Activated naive CD8-positive, alpha-beta T cell (primary cell): Measurements from ENCODE around the gene SULT1C2.

Experiments used
- H3K27ac Mint-ChIP-seq: one replicate; pipeline ENCODE4 v1.8.0; 2021; ENCODE audit warnings: mixed read lengths
- H3K27me3 Mint-ChIP-seq: one replicate; pipeline ENCODE4 v1.8.0; 2021; ENCODE audit warnings: mixed read lengths
- H3K36me3 Mint-ChIP-seq: one replicate; pipeline ENCODE4 v1.8.0; 2021; ENCODE audit warnings: mixed read lengths
- H3K4me1 Mint-ChIP-seq: one replicate; pipeline ENCODE4 v1.8.0; 2021; ENCODE audit warnings: low read depth, mixed read lengths
- H3K4me3 Mint-ChIP-seq: one replicate; pipeline ENCODE4 v1.8.0; 2021; ENCODE audit warnings: mild to moderate bottlenecking, mixed read lengths
- H3K9me3 Mint-ChIP-seq: one replicate; pipeline ENCODE4 v1.8.0; 2021; ENCODE audit warnings: low read depth, mixed read lengths

SULT1C2 gene

DNA sequence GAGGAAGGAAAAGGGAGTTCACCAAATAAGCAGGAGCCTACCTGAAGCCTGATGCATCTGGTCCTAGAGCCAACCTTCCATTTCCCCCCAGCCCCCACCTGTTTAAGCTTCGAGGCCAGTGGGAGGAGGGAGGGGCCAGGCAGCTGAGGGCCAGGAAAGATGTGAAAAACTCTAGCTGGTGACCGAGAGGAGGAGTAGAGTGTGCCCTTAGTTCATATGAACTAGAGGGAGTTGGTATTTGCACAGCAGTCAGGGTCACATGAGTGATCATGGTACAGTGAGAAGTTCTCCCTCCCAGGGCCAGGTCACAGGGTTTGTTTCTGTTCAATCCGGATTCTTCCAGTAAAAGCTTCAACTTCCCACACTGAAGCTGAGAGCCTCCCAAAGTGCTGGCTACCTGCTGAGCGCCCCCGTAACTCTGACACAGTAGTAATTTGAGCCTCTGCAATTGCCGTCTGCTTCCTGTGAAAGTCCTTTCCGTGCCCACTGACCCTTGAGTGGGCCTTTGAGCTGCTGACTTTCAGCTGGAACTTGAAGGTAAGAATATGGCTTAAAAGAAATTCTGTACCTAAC lies at the start of gene SULT1C2:
Gene SULT1C2, plus strand, starts transcription at position 362 of the 573 bp plus-strand sequence. CDS start 4,773 bp downstream, outside the sequence.
- Mint-ChIP-seq H3K9me3 (peaks cover 14% of the 10 kb centered on the region), H3K4me3 (no peak within 1 kb of the TSS), H3K27me3 (peaks cover 12% of the 10 kb centered on the region), H3K27ac (no peak within 1 kb of the TSS), H3K36me3 (no peaks in the 10 kb centered on the region), H3K4me1 (no peaks in the 10 kb centered on the region)

DNA sequence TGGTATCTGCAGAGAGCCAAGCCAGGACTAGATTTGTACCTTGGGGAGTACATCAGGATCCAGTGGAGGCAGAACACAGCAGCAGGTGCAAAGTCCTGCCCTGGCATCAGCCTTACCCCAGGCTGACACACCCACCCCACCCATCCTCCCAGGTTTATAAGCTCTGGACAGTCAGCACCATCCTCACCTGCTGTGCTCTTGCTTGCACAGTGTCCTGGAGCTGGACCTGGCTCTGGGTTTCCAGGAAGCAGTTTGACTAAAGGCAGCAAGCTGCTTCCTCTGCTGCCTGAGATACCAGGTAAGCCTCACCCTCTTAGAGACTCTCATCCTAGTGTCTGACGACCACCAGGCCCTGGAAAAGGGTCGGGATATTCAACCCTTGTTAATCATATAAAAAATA lies 48.9 kb upstream of the SULT1C2 start, which contains the start of gene SULT1C3:
Gene SULT1C3, plus strand, starts transcription at position 183 of the 400 bp plus-strand sequence. CDS start 7,227 bp downstream, outside the sequence.
- Mint-ChIP-seq H3K4me1 (no peaks in the 10 kb centered on the region), H3K4me3 (no peak within 1 kb of the TSS), H3K27me3 (peaks cover 5% of the 10 kb centered on the region), H3K36me3 (peaks cover 2% of the 10 kb centered on the region), H3K27ac (no peak within 1 kb of the TSS), H3K9me3 (peaks cover 10% of the 10 kb centered on the region)

DNA sequence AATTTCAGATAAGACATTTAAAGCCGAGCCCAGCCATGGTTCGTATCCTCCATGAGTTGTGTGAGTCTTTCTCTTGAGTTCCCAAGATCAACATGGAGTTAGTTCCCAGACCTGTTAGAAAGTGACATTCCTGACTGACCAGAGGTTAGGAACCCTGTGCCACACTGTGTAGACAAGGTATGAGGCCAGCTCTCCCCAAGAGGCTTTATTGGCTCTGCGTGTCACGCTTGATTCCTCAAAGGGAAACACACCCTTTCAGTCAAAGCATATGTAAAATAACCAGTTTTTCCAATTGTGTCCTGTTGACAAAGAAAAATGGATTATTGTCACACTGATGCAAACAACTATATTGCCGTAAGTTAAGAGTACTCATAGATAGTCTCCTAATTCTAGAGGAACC lies 47.7 kb upstream of the SULT1C2 start:
- Mint-ChIP-seq H3K36me3 (peaks cover 2% of the 10 kb centered on the region), H3K27ac (no peak overlapping the region), H3K9me3 (peaks cover 6% of the 10 kb centered on the region), H3K27me3 (peaks cover 9% of the 10 kb centered on the region), H3K4me1 (no peaks in the 10 kb centered on the region), H3K4me3 (no peak overlapping the region)

DNA sequence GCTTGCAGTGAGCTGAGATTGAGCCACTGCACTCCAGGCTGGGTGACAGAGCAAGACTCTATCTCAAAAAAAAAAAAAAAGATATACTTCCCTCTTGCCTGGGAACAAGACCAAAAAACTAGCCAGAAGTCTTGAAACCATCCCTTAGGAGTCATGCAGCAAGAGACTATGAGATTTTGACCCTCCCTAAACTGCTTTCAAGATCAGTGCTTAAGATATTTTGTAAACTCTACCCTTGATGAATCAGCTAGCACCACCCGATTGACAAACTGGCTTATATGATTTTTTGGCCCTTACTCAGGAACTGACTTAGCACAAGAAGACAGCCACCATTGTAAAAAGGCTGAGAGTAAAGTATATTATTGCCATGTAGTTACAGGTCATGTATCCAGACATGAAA lies 45.1 kb upstream of the SULT1C2 start:
- Mint-ChIP-seq H3K27ac (no peak overlapping the region), H3K4me1 (no peaks in the 10 kb centered on the region), H3K36me3 (no peaks in the 10 kb centered on the region)

DNA sequence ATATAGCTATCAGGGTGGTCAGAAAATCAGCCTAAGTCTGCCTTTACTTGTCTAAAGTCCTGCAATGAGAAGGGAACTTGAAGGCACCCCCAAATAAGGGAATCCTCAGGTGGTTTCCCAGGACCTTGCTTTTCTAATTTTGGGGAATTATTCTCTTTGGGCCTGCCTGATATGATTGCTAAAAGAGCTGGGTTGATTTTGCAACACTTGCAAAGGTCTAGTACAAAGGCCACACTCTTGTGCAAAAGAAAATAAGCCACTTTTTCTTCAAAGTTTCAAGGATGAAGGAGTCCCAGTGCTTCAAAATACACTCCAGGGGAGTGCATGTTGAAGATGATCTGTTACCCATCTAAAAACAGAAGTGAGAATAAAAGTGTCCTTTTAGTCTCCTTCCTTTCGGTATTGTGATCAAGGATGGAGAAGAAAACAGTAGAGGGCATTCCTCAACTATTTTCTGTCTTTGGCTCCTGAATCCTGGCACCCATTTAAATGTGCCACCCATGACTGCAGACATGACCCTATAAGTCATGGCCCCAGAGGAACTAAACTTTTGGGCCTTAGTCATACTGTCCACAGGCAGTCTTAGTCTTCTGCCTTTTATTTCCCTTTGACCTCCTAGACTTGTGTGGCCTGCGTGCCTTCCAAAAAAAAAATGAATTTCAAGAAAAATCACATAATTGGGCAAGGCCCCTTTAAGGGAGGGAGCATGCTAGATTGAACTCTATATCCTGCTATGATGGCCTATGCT lies 43.9 kb upstream of the SULT1C2 start:
- Mint-ChIP-seq H3K4me1 (no peaks in the 10 kb centered on the region), H3K4me3 (no peak overlapping the region), H3K36me3 (no peaks in the 10 kb centered on the region), H3K27me3 (peaks cover 15% of the 10 kb centered on the region), H3K9me3 (no peaks in the 10 kb centered on the region), H3K27ac (no peak overlapping the region)

More for the DNA sequence above, 45.1 kb upstream of the SULT1C2 start:
- Mint-ChIP-seq H3K4me3 (no peak overlapping the region), H3K9me3 (no peaks in the 10 kb centered on the region), H3K27me3 (peaks cover 15% of the 10 kb centered on the region)

DNA sequence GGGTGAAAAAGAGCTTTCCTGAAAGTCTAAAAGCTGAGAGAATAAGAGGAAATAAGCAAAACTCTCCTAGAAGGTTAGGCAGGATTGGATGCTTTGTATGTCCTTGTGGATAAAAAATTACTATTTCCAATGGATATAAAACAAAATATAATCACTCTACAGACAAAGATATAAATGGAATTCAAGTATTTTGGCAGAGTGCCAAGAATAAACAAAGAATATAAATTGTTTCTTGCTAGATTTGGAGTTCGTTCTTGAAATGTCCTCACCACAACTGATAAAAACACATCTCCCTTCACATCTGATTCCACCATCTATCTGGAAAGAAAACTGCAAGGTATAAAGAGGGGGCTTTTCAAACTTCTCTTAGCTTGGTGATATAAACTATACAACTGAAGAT lies 35.6 kb upstream of the SULT1C2 start:
- H3K9me3 Mint-ChIP-seq: no peaks in the 10 kb centered on the region
- peaks cover 1% of the 10 kb centered on the region for H3K27me3 Mint-ChIP-seq

DNA sequence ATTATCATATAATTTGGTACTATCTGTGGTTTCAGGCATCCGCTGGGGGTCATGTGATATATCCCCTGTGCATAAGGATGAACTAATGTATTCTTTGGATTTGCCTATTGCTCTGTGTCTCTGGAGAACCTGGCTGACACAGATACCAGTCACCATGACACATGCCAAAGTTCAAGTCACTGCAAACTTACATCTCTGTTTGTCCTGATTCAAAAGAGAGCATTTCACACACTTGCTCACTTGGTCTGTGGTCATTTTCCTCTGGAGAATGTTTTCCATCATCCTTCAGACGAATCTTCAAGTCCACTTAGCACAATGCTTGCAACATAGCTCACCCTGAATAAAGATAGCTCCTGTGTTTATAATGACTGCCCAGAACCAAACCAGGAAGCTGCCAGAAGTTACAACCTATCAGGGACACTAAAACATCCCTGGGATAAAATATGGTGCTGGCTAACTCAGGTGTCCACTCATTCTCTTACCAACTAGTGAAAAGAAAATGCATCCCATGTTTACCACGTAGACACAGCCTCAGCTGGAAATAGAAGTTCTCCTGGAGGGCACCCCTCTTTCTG lies 30.9 kb upstream of the SULT1C2 start:
- Mint-ChIP-seq H3K27ac (no peak overlapping the region), H3K36me3 (no peaks in the 10 kb centered on the region), H3K4me3 (no peak overlapping the region), H3K27me3 (peaks cover 3% of the 10 kb centered on the region), H3K4me1 (no peaks in the 10 kb centered on the region), H3K9me3 (no peaks in the 10 kb centered on the region)

More for the DNA sequence above, 35.6 kb upstream of the SULT1C2 start:
- Mint-ChIP-seq H3K4me1 (no peaks in the 10 kb centered on the region), H3K27ac (no peak overlapping the region), H3K36me3 (no peaks in the 10 kb centered on the region), H3K4me3 (no peak overlapping the region)

DNA sequence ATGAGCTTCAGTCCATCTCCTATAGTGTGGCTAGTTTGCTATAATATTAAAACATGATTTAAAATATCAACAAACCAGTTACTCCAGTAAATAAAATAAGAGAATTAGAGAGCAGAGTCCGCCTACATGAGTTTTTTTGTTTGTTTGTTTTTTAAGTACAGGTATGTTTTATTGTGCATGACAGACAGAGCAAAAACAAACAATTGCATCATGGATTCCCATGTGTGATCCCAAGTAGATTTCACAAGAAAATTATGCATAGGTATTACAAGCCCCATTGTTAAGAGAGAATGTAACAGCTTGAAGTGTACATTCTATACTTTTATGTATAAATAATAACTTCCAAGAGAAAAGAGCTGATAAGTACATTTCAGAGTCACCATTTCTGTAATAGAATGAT lies 27.9 kb upstream of the SULT1C2 start:
- Mint-ChIP-seq H3K4me3 (no peak overlapping the region), H3K27me3 (peaks cover 5% of the 10 kb centered on the region), H3K36me3 (no peaks in the 10 kb centered on the region), H3K27ac (no peak overlapping the region), H3K9me3 (no peaks in the 10 kb centered on the region), H3K4me1 (no peaks in the 10 kb centered on the region)

DNA sequence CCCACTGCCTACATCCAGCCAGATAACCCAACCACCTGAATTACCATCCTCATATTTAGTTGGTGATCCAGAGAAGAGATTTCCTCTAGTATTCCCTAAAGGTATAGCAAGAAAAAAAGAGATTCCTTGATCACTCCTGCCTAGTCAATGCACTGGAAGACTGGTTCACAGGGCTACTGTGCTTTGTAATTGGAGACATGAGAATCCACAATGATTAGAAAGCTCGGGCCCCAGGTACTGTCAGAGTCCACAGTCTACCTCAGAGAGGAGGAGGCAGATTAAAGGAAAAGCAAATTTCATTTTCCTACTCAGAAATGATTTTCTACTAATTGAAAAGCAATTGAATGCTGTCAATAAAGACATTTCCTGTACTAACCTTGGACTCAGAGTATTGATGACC lies 26.7 kb upstream of the SULT1C2 start:
- no peaks in the 10 kb centered on the region for H3K9me3 Mint-ChIP-seq
- H3K27me3 Mint-ChIP-seq: peaks cover 8% of the 10 kb centered on the region

DNA sequence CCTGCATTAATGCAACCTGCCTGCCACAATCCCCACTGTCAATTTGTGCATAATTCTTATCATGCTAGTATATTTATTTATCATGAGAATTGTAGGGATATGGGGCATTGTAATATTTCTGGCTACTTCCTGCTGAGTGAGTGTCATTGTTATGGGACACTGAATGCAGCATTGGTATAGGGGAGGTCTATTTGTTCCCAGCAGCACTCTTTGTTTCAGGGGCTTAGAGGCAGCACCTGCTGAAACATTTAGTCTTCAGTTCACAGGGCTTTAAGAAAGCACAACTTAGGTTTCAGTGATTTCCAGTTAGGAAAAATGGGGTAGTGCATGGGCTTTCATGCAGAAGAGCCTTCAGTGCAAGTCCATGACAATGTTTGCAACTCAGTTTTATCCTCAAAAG lies 25.3 kb upstream of the SULT1C2 start:
- Mint-ChIP-seq H3K9me3 (no peaks in the 10 kb centered on the region), H3K4me1 (no peaks in the 10 kb centered on the region), H3K27me3 (peaks cover 8% of the 10 kb centered on the region)

More for the DNA sequence above, 26.7 kb upstream of the SULT1C2 start:
- Mint-ChIP-seq H3K4me3 (no peak overlapping the region), H3K36me3 (no peaks in the 10 kb centered on the region), H3K27ac (no peak overlapping the region), H3K4me1 (no peaks in the 10 kb centered on the region)

DNA sequence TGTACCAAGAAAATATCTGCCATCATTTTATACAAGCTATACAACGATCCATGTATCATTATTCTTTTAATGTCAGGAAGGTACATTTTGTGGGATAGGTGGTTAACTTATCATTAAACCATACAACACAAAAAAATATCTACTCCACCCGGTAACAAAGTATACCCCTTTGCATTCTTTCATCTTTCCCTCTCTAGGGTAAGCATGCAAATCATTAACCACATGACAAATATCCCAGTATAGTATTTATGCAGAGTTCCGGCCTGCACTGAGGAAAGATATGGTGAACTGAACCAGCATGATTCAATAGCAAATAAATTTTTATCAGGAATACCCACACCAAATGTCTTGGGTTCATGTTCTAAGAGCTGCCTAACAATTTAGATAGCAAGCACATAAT lies 22.5 kb upstream of the SULT1C2 start:
- H3K27me3 Mint-ChIP-seq: peaks cover 7% of the 10 kb centered on the region
- H3K4me1 Mint-ChIP-seq: no peaks in the 10 kb centered on the region
- H3K36me3 Mint-ChIP-seq: no peaks in the 10 kb centered on the region
- no peak overlapping the region for H3K27ac Mint-ChIP-seq
- no peak overlapping the region for H3K4me3 Mint-ChIP-seq
- H3K9me3 Mint-ChIP-seq: no peaks in the 10 kb centered on the region

More for the DNA sequence above, 25.3 kb upstream of the SULT1C2 start:
- Mint-ChIP-seq H3K4me3 (no peak overlapping the region), H3K27ac (no peak overlapping the region), H3K36me3 (no peaks in the 10 kb centered on the region)

DNA sequence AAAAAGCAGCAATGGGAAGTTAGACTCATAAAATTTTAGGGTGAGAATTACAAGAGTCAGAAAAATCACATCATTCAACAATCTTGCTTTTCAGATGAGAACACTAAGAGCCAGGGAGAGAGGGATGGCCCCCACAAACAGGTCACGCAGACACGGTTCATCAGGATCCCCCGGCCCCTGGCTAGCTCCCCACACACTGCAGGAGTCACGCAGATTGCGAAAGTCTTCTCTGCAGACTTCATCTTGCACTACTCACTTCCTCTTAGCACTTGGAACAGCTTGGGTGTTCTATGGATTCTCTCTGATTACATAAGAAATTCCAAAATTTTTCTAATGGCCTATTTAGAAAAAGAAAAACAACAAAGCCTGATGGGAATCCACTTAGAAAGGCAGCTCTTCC lies 21.6 kb upstream of the SULT1C2 start:
- H3K27ac Mint-ChIP-seq: no peak overlapping the region

DNA sequence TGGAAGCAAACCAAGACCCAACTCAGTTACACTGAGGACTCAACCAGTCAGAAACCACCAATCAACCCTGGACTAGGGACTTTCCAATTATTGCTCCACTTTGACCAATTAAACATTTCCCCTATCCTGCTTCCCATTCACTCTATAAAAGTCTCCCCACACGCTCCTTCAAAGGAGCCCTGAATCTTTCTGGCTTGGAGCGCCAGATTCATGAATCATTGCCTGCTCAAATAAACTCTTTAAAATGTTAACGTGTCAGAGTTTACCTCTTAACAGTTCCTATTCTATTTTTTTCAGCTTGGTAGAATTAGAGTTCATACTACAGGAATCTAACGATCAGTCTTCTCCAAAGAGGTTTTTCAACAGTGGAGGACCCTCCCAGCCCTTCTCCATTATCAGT lies 20.7 kb upstream of the SULT1C2 start:
- Mint-ChIP-seq H3K27me3 (peaks cover 7% of the 10 kb centered on the region), H3K9me3 (no peaks in the 10 kb centered on the region), H3K4me3 (no peak overlapping the region), H3K27ac (no peak overlapping the region), H3K36me3 (no peaks in the 10 kb centered on the region), H3K4me1 (no peaks in the 10 kb centered on the region)

More for the DNA sequence above, 21.6 kb upstream of the SULT1C2 start:
- no peak overlapping the region for H3K4me3 Mint-ChIP-seq
- no peaks in the 10 kb centered on the region for H3K36me3 Mint-ChIP-seq
- H3K27me3 Mint-ChIP-seq: peaks cover 7% of the 10 kb centered on the region
- no peaks in the 10 kb centered on the region for H3K4me1 Mint-ChIP-seq
- H3K9me3 Mint-ChIP-seq: no peaks in the 10 kb centered on the region

DNA sequence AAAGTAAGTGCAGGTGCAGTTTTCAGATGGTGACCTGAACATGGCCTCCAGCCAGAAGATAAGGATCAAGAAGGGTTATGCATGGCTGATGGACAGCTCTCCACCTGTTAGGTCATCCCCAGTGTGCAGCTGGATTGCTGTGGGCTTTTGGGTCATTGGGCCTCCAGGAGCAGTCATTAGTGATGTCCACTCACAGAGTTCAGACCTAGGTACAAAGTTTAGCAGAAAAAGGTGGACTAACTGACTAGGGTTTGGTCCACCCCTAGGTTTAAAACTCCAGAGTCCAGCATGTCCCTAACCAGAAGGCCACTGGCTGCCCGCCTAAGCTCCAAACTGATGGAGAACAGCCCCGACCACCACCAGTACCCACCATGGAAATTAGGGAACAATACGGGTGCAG lies 18.3 kb upstream of the SULT1C2 start:
- peaks cover 4% of the 10 kb centered on the region for H3K27me3 Mint-ChIP-seq
- no peak overlapping the region for H3K27ac Mint-ChIP-seq
- no peak overlapping the region for H3K4me3 Mint-ChIP-seq
- no peaks in the 10 kb centered on the region for H3K9me3 Mint-ChIP-seq
- H3K4me1 Mint-ChIP-seq: no peaks in the 10 kb centered on the region
- H3K36me3 Mint-ChIP-seq: no peaks in the 10 kb centered on the region

DNA sequence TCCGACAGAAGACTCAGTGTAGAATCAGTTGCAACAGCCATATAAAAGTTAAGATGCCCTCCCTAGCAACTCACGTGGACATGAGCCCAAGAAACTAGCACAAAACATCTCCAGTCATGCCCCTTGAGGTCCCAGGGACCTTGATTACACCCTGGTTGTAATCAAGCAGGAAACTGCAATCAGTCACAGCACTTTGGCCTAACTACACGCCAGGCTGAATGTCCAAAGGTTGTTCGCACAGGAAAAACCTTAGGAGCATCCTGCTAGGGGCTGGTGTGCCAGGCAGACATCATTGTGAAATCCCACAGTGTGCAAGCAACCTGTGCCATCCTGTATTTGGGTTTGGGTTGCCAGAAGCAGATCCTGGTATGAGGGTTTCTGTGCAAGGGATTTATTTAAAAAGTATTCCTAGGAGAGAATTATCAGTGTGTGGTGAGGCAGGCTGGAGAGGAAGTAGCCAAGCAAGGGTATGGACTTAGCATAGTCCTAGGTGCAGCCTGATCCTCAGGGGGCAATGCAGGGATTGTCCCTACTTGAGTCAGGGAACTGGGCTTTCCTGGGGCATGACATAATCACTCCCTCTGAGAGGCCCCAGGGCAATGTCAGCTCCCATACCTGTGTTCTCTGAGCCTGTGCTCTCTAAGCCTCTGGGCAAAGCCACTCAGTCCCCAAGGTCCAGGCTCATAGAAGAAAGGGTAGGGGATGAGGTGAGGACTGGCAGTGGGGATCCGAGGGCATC lies 17.8 kb upstream of the SULT1C2 start:
- H3K27ac Mint-ChIP-seq: no peak overlapping the region
- no peak overlapping the region for H3K4me3 Mint-ChIP-seq
- peaks cover 4% of the 10 kb centered on the region for H3K27me3 Mint-ChIP-seq
- H3K9me3 Mint-ChIP-seq: no peaks in the 10 kb centered on the region
- H3K4me1 Mint-ChIP-seq: no peaks in the 10 kb centered on the region
- H3K36me3 Mint-ChIP-seq: no peaks in the 10 kb centered on the region
